ENCODE results near the gene ATAD3A. TPM values are rescaled to one million over a fixed set of nuclear protein-coding genes. Genes with fewer than 3 reads are reported as not detected.
"Not testable (repeated sequence)": the region's sequence is repeated elsewhere in the genome, so short reads cannot be mapped to it uniquely, and the experiment has no call there.

Gene ATAD3A
- 52.6 and 110 TPM in 2 replicates for total RNA-seq

DNA sequence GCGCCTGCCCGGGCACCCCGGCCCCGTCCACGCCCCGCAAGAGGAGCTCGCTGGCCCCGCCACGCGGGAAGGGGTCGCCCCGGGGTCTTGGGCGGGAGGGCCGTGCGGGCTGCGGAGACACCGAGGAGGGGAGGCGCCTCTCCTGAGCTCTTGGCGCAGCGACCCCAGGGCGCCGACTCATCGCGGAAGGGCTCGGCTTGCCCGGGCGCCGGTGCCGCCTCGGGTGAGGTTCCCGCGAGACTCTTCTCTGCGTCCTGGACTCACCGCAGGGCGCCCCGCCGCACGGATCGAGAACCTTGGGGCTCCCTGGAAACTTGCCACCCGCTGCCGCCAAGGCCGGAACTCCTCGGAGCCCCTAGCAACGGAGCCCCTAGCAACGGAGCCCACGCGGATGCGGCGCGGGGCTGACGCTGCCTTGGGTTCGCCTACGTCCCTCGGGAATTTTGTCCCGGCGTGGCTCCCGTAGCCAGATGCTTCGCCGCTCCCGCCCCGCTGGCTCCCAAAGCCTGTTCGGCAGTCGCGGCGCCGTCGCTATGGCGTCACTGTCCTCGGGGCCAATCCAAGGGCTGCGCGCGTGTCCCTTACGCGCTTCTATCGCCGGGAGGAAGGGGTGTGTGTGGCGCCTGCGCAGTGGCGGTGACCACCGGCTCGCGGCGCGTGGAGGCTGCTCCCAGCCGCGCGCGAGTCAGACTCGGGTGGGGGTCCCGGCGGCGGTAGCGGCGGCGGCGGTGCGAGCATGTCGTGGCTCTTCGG is at the start of gene ATAD3A:
Gene ATAD3A (plus strand): TSS at position 630 of the 753 bp plus-strand sequence. CDS start 107 bp downstream, at position 737.
- TF ChIP-seq, protein P1, sequence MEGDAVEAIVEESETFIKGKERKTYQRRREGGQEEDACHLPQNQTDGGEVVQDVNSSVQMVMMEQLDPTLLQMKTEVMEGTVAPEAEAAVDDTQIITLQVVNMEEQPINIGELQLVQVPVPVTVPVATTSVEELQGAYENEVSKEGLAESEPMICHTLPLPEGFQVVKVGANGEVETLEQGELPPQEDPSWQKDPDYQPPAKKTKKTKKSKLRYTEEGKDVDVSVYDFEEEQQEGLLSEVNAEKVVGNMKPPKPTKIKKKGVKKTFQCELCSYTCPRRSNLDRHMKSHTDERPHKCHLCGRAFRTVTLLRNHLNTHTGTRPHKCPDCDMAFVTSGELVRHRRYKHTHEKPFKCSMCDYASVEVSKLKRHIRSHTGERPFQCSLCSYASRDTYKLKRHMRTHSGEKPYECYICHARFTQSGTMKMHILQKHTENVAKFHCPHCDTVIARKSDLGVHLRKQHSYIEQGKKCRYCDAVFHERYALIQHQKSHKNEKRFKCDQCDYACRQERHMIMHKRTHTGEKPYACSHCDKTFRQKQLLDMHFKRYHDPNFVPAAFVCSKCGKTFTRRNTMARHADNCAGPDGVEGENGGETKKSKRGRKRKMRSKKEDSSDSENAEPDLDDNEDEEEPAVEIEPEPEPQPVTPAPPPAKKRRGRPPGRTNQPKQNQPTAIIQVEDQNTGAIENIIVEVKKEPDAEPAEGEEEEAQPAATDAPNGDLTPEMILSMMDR (conservative IDR thresholded peaks at IDR 0.05; ENCODE audit: low read depth, low read length): no peak
- DNase-seq (ENCODE audit: low read depth): peak; percentile 55
- H3K4me3 ChIP-seq (ENCODE audit: low read depth, low read length): peak within 1 kb of the TSS; percentile 92

DNA sequence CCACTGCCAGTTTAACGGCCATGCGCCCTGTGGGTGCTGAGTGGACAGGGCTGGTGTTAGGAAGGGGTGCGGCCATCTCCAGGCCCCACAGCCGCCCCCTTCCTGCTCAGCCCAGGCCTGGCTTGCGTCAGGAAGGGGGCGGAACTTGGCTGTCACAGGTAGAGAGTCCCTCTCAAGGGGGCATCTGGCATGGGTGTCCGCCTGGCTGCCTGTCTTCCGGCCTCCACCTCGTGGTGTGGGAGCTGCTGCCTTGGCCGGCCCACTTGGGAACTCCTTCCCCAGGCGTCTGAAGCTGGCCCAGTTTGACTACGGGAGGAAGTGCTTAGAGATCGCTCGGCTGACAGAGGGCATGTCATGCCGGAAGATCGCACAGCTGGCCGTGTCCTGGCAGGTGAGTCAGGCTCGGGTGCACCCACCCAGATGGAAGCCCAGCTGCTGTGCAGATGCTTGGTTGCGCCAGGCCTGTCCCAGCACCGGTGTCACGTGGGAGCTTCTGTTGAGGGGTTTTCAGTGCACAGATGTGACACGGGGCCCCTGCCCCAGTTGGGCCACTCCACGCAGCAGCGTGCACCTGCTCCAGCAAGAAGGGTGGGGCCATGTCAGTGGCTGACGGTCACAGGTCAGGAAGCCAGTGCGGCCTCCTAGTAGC is 49.5 kb upstream of the ATAD3A start:
- no peak for DNase-seq (ENCODE audit: low read depth)
- TF ChIP-seq, protein P1 (conservative IDR thresholded peaks at IDR 0.05; ENCODE audit: low read depth, low read length): no peak
- peak overlapping the region; percentile 2 for H3K4me3 ChIP-seq (ENCODE audit: low read depth, low read length)

GRCh38 chr1:1463312-1463711 is 48.6 kb upstream of the ATAD3A start:
- no peak for DNase-seq (ENCODE audit: low read depth)
- TF ChIP-seq, protein P1 (conservative IDR thresholded peaks at IDR 0.05; ENCODE audit: low read depth, low read length): no peak
- H3K4me3 ChIP-seq (ENCODE audit: low read depth, low read length): no peak overlapping the region

DNA sequence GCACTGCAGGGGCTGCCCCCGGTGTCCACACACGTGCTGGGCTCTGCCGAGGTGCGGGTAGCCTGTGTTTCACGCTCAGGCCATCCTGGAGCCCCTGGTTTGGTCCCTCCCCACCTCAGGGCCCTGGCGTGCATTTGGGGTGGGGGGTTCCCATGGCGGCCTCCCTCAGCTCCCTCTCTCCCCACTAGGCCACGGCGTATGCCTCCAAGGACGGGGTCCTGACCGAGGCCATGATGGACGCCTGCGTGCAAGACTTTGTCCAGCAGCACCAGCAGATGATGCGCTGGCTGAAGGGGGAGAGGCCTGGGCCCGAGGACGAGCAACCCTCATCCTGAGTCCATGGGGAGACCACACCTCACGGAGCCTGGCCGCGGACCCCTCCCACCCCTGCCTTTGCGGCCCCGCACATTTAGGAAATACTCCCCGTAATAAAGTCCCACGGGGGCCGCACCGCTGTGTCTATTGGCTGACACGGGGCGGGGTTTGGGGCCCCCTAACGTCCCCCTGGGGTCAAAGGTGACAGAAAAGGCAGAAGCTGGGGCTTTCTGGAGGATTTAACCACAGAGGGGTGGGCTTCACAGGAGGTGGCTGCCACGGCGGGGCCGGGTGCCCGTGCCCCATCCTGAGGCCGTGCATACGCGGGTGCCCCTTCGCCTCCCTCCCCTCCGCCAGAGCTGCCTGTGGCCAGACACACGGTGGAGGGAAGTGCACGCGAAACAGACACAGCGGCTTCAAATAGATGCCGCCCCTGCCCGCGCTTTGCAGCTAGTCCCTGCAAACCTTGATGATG is 43.6 kb upstream of the ATAD3A start:
- not testable (repeated sequence) for H3K4me3 ChIP-seq (ENCODE audit: low read depth, low read length); DNase-seq (ENCODE audit: low read depth)

DNA sequence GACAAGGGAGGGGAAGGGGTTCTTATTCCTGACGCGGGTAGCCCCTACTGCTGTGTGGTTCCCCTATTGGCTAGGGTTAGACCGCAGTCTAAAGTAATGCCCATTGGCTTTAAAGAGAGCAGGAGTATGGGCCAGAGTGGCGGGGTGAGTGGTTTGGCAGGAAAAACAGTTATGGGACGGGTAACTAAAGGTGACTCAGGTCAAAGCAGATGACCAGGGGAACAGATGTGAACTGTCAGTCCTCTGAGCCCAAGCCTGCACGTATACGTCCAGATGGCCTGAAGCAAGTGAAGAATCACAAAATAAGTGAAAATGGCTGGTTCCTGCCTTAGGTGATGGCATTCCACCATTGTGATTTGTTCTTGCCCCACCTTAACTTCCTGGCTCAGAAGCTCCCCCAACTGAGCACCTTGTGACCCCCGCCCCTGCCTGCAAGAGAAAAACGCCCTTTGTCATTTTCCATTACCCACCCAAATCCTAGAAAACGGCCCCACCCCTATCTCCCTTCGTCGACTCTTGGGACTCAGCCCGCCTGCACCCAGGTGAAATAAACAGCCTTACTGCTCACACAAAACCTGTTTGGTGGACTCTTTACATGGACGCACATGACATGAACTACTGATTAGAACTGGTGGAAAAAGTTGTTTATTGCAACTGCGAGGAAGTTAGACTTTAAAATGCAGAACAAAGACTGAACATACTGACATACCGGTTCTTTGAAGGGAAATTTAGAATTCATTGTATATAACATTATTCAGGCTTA is 41.2 kb upstream of the ATAD3A start:
- DNase-seq (ENCODE audit: low read depth): no peak
- TF ChIP-seq, protein P1 (conservative IDR thresholded peaks at IDR 0.05; ENCODE audit: low read depth, low read length): no peak

GRCh38 chr1:1471389-1472052 is 40.4 kb upstream of the ATAD3A start, which contains the start of gene ATAD3B:
TSS of gene ATAD3B (plus strand) at chr1:1471765. CDS start at chr1:1471885, 120 bp downstream.
- TF ChIP-seq, protein P1 (conservative IDR thresholded peaks at IDR 0.05; ENCODE audit: low read depth, low read length): no peak
- no peak for DNase-seq (ENCODE audit: low read depth)
- peak within 1 kb of the TSS; percentile 75 for H3K4me3 ChIP-seq (ENCODE audit: low read depth, low read length)

More for the DNA sequence above, 41.2 kb upstream of the ATAD3A start:
- H3K4me3 ChIP-seq (ENCODE audit: low read depth, low read length): peak overlapping the region; percentile 75

- H3K4me3 ChIP-seq (ENCODE audit: low read depth, low read length): peak overlapping the region; percentile 75
- not testable (repeated sequence) for DNase-seq (ENCODE audit: low read depth)
Measured at GRCh38 chr1:1472053-1472876, 39.7 kb upstream of the ATAD3A start.

DNA sequence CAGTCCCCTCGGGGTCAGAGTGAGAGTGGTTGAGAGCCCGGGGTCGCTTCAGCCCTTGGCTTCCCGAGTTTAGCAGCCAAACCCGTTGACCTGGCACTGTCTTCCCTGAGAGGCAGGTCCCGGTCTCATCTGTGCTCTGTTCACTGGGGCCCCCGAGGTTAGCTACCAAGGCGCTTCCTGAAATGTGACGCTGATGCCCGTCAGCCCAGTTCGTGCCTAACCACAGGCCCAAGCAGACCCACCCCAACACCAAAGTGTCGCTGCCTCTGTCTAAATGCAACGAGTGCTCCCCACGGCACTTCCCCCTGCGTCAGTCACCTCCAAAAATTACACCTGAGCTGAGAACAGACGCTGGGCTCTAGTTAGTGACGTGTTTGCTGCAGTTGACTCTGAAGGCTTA is 36.0 kb upstream of the ATAD3A start:
- not testable (repeated sequence) for DNase-seq (ENCODE audit: low read depth); H3K4me3 ChIP-seq (ENCODE audit: low read depth, low read length)
